GM18520 (cell line): Measurements from ENCODE around the gene TBC1D9.

Source experiments
- ATAC-seq: cut with Tn5 transposase; IDR thresholded peaks from one replicate; pipeline ENCODE4 v1.9.1; 2021; ENCODE audit not compliant: unreplicated experiment

Gene TBC1D9

DNA sequence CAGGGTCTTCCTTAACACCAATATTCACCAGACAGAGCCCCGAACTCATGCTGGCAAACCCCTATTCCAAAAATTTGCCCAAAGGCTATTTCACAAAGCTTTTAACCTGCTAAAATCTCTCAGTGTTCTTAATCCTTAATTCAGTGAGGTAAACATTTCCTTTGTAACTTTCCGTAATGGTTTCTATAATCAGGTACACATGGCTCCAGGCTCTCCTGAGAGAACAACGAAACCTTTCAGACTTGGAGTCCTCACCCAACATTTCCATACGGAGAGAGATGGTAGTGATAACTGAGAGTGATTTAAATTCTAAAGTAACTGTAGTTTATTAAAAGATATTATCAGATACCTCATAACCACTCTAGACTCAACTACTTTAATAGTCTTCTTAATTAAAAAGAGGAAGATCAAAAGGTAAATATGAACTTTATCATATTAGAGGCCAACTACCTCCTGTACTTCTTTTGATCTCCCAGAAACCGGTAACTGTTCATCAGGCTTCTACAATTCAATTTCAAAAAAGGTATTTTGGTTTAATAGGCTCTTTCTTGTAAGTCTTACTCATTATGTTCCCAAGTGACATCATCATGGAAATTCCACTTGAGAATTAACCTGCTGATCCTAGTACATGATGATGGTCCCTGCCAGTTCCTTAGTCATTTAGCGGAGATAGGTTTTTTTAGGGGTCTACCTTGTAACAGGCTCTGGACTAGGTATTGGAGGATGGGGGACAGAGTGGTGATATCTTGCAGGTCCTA lies 96.1 kb downstream of the TBC1D9 start:
- no peak for ATAC-seq

DNA sequence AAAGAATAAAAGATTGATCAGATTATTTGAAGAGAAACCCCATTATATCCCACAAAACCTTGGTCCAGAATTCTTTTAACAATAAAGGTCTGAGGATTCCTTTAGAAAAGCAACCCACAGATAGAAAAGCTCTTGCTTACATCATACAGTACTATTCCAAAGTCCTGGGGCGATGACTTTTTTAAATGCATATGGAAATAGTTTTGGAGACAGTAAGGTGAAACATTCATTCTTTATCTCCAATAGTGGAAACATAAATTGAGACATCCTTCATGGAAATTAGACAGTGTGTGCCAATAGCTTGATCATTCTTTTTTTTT lies 101.7 kb downstream of the TBC1D9 start:
- no peak for ATAC-seq

DNA sequence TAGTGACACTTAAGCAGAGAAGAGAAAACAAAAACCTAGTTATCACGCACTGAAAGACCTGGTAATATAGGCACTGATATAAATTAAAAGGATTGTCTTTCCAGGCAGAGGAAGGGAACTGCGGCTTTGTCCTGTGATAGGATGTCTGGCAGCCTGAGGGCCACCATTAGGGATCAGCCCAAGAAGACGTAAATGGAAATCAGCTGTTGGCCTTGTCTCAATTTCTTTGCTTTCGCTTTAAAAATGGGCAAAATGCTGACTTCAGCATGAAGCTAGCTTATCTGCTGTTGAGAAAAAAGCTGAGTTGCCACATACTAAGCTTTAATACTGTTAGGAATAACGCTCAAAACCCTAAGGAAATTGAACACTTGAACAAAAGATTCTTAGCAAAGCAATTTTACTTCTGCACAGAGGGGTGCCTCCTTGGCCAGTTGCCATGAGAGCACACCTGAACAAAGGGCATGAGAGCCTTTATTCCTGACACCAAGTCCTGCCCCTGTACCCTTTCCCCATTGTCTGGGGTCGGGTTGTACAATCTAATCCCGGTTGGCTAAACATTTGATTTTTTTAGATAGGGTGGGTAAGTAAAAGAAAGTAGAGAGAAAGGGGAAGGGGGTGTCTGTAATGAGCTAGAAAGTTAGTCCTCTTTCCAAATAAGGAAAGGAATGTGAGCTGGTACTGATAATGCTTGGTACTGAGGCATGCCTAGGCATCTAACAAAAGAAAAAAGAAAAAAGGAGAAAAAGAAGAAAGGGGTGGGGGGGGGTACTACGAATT lies 102.3 kb downstream of the TBC1D9 start:
- ATAC-seq, result no peak

DNA sequence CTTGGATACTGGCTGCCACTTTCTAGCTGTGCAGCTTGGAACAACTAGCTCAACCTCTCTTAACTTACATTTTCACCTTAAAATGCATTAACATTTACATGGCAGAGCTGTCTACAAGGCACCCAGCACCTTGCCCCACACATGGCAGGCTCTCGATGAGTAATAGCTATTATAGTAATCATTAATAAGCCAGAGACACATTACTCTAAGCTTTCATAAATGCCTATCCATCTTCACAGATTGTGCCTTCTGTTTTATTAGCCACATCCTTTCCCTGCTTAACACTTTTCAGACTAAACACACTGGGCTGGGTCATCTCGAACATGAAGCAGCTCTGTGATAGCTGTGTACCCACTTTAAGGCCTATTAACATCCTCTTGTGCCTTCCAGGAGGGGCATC lies 103.6 kb downstream of the TBC1D9 start:
- no peak for ATAC-seq

DNA sequence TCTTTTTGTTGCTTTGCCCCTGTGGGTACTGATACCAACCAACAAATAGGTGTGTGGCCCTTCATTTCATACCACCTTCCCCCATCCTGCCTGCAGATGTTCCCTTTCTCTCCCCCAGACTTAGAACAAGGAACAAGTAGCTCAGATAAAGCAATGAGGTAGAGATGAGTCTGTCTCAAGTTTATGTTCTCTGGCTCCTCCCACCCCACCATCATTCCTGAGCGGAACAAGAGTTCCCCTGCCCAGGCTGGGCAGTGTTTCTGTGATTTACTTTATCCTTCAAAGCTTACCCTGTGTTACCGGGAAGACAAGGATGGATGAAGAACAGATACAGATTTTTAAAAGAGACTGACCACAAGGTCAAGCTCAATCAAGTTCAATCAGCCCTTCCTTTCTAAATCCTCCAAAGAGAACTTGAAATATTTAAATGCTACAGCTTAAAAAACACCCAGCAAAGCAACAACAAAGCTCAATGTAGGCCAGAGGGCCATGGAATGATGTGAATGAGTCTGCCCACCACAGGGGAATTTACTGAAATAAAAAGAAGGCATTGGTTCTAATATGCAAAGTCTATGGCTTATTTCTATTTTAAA lies 107.4 kb downstream of the TBC1D9 start:
- no peak for ATAC-seq

DNA sequence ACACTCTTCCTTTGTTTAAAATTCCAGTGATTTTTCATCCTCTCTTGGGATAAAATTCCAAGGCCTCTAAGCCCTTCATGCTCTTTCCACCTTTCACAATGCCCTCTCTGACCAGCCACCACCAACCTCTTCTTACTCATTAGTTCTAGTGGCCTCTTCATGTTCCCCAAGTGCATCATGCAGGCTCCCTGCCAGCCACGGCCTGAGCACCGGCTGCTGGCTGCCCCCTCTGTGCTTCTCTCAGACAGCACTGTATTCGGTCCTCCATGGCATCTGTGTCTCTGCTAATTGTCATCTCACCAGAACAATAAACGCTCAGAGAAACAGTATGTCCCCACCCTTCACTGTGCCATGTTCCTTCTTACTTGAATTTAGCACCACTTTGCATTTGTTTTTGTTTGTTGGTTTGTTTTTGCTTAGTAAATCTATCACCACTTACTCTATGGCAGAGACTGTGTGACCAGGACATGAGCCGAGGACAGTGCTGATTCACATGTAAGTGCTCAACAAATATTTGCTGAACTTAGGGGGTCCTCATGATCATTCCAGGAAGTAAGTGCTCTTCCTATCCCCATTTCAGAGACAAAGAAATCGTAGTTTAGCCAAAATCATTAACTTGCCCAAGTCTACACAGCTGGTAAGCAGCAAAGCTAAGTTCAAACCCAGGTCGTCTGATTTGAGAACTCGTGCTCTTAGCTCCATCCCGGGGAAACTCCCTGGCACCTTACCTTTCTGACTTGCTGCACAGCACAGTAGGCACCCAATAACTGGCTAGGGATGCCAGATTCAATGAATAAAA lies 110.4 kb downstream of the TBC1D9 start:
- no peak for ATAC-seq

DNA sequence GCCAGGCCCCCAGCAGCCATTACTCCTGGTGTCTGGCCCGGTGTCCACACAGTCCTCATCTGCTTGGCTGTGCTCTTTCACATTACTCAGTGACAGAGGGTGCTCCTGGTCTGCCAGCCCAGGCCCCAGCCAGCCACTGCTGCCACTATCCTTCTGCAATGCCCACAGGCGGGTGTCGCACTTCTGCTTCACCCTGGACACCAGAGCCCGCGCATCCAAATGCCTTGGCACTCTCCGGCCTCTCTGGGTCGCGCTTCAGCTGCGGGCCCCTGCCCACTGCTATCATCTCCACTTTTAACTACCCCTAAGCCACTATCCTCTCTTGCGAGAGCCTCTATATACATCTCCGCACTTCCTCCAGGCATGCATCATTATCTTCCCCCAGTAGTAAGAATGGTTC lies 111.0 kb downstream of the TBC1D9 start:
- no peak for ATAC-seq

DNA sequence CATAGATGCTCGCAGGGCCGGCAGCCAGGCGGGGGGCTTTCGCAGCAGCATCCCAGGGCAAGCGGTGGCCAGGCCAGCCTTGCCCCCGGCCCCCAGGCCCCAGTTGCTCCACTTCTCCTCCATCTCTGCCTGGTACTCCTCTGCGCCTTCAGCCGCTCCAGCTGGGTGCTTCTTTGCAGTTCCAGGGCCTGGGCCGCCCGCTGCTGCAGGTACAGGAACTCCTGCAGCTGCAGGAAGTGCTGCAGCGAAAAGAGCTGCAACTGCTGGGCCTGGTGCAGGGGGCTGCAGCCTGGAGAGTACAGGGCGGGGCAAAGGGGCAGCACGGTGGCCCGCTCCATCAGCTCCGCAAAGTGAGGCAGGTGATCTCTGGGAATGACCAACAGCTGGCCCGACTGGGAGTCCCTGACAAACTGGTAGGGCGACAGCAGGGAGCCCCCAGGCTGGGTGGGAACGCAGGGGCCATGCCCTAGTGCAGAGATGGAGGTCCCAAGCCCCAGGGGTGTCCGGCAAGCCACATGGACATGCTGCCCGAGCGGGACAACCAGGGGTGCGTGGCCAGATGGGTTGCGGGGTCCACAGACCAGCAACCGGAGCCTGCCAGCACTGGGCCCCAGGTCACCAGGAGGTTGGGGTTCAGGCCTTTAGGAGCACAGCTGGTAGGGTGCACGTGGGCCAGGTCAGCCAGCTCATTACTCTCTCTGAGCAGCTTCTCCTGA lies 111.6 kb downstream of the TBC1D9 start:
- ATAC-seq, result no peak

DNA sequence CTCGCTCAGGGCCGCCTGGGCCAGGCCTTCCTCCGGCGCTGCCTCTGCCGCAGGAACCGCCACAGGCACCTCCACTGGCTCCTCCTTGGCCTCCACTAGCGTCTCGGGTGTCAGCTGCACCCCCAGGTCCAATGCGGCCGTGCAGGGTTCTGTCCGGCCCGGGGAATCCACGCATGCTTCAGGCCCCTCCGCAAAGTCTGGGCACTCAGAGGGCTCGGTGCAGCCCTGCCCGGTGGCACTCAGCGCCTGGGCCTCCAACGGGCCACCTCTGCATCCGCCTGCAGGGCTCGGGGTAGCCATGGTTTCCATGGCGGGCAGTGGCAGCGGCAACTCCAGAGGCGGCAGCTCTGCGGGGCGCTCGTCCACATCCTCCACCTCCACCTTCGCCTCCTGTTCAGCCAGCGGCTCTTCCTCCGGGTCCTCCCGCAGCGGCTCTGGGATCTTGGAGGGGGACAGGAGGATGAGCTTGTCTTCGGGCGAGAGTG lies 112.6 kb downstream of the TBC1D9 start:
- no peak for ATAC-seq

DNA sequence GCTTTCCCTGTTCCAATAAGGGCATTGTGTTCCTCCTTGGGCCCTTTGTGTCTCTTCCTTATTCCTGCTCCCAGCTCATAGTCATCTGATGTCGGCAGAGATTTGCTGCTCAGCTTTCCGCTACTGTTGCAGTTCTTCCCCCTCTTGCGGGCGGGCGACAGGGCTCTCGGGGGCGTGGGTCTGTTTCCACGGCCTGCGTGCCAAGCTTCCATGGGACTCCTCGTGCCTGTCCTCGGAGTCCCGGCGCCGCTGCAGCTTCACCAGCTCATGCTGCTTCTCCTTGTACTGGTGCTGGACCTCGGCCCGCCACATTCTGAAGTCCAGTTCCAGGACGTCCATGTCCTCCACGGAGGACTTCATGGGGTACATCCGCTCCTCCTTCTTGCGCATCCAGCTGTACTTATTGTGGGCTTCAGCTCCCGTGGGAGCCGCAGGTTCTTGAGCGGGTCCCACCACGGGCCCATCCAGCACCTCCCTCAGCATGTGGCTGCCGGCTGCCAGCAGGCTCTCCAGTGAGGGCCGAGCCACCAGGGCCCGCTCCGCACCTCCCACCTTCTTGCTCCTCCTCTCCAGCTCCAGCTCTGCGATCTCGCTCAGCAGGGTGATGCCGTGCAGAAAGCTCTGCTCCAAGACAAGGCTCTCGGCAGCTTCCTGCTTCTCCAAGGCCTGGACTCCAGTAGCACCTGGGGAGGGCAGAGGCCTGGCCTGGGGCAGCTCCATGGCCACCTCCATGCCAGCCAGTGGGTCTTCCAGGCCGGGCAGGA lies 113.3 kb downstream of the TBC1D9 start:
- no peak for ATAC-seq

DNA sequence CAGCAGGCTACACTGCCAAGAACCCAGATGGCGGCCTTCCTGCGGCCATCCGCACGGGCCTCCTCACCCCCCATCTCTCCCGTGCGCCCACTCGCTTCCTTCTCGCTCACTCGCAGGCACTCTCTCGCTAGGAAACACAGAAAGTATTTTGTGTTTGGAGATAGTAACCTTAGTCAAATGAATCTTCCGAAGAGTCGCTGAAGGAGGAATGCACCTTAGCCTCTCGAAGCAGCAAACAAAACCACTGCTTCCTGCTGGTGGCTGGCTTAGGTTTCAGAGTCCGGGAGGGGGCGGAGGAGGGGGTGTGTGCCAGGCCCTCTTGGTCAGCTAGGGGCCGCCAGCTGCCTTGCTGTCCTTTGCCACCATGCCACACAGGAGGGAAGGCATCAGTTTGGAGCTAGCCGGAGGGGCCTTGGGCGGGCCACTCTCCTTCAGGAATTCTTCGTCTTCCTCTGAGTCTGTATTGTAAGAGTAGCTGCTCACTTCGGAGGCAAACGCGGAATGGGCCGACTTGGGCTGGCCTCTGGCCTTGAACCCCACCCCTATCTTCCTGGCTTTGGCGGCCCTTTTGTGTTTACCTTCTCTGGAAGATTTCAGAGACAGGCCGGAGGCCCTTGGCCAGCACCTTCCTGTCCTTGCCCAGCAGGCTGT lies 114.3 kb downstream of the TBC1D9 start:
- ATAC-seq, result no peak

DNA sequence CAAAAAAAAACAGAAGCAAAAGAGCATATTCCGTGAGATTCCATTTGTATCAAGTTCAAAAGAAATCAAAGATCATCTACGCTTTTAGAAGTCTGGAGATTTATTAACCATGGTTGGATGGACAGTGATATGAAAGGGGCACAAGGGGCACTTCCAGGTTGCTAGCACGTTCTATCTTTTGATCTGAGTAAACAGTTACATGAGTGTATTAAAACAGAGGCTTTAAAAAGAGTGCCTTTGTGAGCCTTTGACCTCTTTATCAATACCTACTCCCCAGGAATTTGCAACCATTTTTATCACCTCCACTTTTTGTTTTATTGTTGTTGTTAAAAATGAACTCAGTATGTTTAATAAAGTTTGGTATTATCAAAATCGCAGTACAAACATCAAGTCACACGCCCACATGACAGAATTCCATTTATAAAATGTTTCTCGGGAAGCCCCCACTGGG lies 115.1 kb downstream of the TBC1D9 start:
- no peak for ATAC-seq

DNA sequence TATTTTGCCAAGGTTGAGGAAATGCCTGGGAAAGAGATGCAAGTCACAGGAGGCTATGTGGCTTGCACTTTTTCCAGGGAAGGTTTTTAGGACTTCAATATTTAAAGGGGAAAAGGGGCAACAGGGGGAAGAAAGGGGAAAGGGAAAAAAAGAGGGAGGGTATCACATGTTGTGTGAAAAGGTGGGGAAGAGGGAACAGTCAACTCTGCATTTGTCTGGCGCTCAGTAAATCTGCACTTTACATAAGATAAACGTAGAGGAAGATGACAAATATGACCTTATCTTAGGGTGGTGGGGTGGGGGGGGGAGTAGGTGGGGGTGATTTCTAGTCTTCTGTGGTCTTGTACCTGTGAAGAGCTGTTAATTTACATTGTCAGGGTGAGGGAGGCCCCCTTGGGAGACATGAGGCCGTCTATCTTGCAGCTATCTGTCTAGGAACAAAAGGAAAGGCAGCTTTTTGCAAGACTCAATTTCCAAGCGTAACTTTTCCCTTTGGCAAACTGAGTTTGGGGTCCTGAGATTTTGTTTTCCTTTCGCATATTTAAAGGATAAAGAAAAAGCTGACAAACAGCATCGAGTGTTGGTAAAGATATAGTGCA lies 115.9 kb downstream of the TBC1D9 start:
- ATAC-seq, result no peak

DNA sequence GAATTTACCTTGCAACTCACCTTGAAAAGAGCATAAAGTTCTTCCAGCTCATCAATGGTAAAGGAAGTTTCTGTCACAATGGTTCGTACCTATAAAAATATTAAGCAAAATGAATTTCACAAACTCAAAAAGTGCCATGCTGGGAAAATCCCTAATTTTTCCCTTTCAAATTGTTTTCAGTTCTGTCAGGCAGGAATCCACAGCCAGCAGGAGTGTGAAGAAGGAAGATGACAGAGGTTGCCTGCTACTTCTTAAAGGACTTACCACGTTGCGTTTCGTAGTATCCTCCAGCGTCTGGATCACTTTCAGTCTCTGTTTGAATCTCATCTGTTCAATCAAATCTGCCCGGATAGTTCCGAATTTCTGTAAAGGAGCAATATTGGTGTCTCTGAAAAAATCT lies 117.1 kb downstream of the TBC1D9 start:
- ATAC-seq, result no peak

DNA sequence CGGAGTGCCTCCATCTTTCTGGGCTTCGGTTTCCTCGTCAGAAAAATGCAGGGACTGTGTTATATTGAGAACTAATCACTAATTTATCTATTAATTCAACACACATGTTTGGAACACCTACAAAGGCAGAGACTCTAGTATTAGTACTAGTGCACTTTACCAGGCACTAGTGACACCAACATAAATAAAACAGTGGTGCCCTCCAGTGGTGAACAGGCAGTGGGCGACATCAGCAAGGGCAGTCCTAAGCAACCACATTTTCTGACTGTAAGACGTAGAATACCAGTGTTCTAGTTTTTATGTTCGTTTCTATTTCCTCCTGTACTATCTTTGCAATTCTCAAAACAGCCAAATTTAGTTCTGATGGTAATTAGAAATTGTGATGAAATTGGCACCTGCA lies 118.3 kb downstream of the TBC1D9 start:
- peak; percentile 68 for ATAC-seq

DNA sequence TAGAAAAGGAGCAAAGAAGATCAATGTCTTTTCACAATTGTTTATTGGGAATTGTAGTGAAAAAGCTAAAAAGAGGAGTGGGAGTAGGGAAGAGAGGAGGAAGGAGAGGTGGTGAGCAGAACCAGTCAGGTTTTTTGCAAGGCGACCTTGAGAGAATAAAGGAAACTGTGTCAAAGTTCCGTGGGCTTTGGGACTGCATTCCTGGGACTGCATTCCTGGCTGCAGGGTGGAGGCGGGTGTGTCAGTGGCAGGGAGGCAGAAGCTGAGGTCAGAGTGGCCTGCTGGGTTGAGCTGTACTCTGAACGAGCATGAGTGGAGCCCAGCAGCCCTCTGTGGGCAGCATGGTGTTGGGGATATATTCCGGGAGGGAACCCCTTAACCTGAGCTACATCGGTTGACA lies 120.6 kb downstream of the TBC1D9 start:
- ATAC-seq, result no peak

DNA sequence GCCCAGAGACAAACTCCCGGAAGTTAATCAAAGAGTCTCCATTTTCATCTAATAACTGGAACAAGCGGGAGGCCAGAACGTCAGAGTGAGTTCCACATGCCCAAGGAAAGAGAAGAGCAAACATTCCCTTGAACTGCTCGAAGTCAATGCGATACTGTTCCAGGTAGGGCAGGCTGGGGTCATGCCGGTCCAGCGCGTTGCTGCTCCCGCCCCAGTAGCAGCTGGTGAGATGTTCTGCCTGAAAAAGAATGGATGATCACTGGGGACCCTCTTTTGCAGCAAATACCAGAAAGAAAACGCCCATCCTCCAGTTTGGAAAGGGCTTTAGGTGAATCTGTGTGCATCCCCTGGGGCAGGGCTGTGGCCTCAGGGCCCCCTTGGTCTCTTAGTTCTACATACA lies 122.2 kb downstream of the TBC1D9 start:
- no peak for ATAC-seq

DNA sequence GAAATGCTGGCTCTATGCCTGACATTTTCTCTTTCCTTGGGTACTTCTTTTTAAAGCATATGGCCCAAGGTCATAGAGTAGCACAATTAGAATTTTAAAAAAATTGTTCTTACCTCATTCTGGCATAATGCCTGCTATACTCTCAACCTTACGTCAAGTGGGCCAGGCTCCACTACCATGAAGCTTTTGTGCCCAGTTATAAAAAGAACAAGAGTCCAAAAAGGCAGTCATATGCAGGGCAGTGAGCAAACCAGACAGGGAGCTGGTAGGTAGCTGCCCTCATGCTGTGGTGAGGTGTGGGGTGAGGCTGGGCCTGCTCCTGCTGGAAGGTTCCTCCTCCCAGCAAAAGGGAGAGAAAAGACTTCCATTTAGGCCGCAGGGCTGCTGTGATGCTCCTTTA lies 123.1 kb downstream of the TBC1D9 start:
- no peak for ATAC-seq

DNA sequence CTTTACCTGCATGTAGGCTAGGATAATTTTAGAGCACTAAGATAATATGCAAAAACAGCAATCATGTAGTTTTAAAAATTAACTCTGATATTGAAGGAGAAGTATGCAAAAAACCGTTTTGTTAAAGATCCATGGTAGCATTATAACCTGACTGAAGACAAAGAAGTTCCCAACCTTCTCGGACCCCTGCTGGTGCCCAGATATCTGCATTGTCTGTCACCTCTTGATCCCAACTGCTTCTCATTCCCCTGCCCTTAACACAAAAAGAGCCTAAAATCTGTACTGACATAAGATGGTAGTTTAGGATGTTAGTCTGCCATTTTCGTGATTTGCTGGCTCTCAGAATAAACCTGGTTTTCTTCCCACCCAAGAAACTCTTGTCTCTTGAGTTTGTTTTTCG lies 125.9 kb downstream of the TBC1D9 start:
- no peak for ATAC-seq
